Fibroblast of mammary gland (primary cell): ENCODE measurements around the gene RNU6-1.

Source experiments
- DNase-seq: peaks from one replicate; pipeline ENCODE4 v3.0.0-alpha.2; 2010; ENCODE audit warnings: low read depth
- H3K4me3 ChIP-seq: 2 replicates; pipeline ENCODE4 v1.5.1; 2011; ENCODE audit warnings: low read depth, mild to moderate bottlenecking, low read length, moderate library complexity; ENCODE audit not compliant: control insufficient read depth
- TF ChIP-seq, protein P1 (sequence below): conservative IDR thresholded peaks from 2 replicates; pipeline ENCODE4 v1.5.1; 2011; ENCODE audit warnings: low read depth, low read length, inconsistent platforms; ENCODE audit not compliant: control insufficient read depth, insufficient read depth

Gene RNU6-1

DNA sequence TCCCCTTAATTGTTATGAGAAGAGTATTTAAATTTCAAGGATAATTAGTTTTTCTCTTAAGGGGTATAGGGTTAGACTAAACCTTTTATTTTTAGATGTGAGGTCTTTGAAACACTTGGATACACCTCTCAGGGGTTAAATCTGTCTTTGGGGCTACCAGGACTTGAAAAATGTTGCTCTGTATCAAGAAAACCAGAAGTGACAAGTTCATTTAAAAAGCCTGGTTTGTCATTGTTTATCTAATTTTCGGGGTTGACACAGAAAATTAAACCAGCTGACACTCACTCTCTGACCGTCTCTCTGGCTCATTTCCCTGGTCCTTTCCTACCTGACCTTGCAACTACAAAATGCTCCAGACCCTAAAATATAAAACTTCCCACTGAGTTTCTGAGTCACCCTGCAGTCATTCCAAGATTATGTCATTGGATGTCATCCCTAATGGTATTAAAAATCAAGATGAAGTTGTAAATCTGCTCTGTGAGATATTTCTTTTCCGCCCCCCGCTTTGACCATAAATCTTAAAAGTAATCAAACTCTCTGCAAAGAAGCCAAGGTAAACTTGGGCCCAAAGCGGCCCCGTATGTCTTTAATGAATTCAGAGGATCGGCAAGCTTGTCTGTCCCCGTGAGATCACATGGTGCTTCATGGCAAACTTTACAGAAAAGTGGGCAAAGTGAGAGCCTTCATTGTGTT, 47.4 kb downstream of the RNU6-1 start:
- TF ChIP-seq, protein P1, sequence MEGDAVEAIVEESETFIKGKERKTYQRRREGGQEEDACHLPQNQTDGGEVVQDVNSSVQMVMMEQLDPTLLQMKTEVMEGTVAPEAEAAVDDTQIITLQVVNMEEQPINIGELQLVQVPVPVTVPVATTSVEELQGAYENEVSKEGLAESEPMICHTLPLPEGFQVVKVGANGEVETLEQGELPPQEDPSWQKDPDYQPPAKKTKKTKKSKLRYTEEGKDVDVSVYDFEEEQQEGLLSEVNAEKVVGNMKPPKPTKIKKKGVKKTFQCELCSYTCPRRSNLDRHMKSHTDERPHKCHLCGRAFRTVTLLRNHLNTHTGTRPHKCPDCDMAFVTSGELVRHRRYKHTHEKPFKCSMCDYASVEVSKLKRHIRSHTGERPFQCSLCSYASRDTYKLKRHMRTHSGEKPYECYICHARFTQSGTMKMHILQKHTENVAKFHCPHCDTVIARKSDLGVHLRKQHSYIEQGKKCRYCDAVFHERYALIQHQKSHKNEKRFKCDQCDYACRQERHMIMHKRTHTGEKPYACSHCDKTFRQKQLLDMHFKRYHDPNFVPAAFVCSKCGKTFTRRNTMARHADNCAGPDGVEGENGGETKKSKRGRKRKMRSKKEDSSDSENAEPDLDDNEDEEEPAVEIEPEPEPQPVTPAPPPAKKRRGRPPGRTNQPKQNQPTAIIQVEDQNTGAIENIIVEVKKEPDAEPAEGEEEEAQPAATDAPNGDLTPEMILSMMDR: no peak
- no peak overlapping the region for H3K4me3 ChIP-seq
- peak; percentile 17 for DNase-seq

GRCh38 chr15:67790610-67791319, 49.1 kb downstream of the RNU6-1 start:
- no peak for DNase-seq
- TF ChIP-seq, protein P1: no peak
- H3K4me3 ChIP-seq: no peak overlapping the region
